Astrocyte (in vitro differentiated cells and primary cell): ENCODE results near the gene OSGEP.

ENCODE experiments used
- EZH2 ChIP-seq: IDR thresholded peaks from 2 replicates; pipeline ENCODE4 v1.6.1; 2012; ENCODE audit warnings: mild to moderate bottlenecking, low read length, inconsistent platforms; ENCODE audit not compliant: insufficient read depth
- TF ChIP-seq, protein P1 (sequence below): IDR thresholded peaks from 2 replicates; pipeline ENCODE4 v1.5.1; 2011; ENCODE audit warnings: low read depth, mild to moderate bottlenecking, inconsistent platforms, low read length, moderate library complexity; ENCODE audit not compliant: insufficient read depth

GRCh38 chr14:20461225-20462141 lies 6.9 kb upstream of the OSGEP start, which contains the start of gene PIP4P1:
- TF ChIP-seq, protein P1, sequence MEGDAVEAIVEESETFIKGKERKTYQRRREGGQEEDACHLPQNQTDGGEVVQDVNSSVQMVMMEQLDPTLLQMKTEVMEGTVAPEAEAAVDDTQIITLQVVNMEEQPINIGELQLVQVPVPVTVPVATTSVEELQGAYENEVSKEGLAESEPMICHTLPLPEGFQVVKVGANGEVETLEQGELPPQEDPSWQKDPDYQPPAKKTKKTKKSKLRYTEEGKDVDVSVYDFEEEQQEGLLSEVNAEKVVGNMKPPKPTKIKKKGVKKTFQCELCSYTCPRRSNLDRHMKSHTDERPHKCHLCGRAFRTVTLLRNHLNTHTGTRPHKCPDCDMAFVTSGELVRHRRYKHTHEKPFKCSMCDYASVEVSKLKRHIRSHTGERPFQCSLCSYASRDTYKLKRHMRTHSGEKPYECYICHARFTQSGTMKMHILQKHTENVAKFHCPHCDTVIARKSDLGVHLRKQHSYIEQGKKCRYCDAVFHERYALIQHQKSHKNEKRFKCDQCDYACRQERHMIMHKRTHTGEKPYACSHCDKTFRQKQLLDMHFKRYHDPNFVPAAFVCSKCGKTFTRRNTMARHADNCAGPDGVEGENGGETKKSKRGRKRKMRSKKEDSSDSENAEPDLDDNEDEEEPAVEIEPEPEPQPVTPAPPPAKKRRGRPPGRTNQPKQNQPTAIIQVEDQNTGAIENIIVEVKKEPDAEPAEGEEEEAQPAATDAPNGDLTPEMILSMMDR = no peak
- peak; percentile 71 for TF ChIP-seq EZH2
